ENCODE data around the gene YBX2. TPM values are rescaled to one million over a fixed set of nuclear protein-coding genes. Genes with fewer than 3 reads are reported as not detected.
"Not testable (repeated sequence)": the region's sequence is repeated elsewhere in the genome, so short reads cannot be mapped to it uniquely, and the experiment has no call there.

The YBX2 gene
- total RNA-seq = 0.81 TPM

DNA sequence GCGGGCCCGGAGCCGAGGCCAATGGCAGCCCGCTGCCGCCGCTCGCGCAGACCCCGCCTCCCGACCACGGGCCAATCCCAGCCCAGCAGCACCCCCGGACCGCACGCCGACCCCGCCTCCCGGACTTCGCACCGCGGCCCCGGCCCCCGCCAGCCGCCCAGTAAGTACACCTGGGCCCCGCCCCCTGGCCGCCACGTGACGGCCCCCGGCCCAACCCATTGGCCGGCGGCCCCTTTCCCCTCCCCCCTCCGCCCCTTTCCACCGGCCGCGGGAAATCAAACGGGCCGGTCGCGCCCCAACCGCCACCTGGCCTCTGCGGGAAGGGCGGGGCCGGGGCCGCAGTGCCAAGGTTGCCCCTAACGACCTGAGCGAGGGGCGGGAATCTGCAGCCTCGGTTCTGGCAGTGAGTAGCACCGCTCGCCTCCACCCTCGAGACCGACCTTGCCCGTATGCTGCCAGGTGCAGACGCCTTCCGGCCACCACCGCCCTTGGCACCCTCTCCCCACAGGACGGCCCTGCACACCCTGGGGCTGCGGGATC is at the start of gene YBX2:
Gene YBX2 (minus strand): TSS at position 26 of the 540 bp plus-strand sequence. CDS start 139 bp downstream, outside the sequence.
- DNase-seq (ENCODE audit: low spot score) (peak; percentile 85), ATAC-seq (peak; percentile 80)

DNA sequence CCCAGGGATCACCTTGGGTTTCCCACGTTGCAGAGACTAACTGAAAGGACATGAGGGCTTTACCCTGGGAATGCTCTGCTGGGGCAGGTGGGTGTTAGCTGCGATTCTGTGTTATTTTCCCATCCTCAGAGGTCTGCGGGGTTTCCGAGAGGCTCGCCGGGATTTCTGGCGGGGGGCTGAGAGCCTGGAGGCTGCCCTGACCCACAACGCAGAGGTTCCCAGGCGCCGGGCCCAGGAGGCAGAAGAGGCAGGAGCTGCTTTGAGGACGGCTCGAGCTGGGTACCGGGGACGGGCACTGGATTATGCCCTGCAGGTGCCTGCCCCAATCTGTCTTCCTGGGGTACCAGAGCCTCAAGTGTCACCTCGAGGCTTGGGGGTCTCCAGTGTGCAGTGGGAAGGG is 48.8 kb upstream of the YBX2 start:
- ATAC-seq = no peak

DNA sequence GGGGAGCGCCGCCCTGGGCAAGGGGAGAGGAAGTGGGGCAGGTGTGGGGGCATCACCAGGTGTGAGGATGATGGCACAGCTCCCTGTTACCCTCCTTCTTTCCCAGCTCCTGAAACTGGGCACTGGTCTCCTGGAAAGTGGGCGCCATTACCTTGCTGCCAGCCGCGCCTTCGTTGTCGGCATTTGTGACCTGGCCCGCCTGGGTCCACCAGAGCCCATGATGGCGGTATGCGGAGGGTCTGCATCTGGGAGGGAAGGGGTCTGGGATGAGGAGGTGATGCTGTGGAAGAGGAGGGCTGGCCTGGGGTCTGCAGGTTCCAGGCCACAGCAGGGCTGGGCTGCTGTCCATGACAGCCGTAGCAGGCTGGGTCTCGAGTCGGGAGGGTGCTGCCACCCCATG is 47.4 kb upstream of the YBX2 start:
- DNase-seq (ENCODE audit: low spot score) (no peak), ATAC-seq (no peak)

More for the DNA sequence above, 48.8 kb upstream of the YBX2 start:
- DNase-seq (ENCODE audit: low spot score) = no peak

DNA sequence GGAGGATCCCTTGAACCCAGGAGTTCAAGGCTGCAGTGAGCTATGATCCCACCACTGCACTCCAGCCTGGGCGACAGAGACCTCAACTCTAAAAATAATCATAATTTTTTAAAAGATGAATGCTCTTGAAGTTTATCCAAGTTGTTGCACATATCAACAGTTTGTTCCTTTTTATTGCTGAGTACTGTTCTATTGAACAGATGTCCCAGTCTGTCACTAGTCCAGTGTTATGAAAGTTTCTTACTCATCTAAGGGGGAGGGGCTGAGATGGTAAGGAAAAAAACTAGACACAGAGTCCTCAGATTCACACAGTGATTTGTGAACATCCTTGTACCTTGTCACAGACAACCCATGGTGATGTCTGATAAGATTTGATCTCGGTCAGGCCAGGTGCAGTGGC is 45.7 kb upstream of the YBX2 start:
- ATAC-seq (no peak), DNase-seq (ENCODE audit: low spot score) (no peak)

DNA sequence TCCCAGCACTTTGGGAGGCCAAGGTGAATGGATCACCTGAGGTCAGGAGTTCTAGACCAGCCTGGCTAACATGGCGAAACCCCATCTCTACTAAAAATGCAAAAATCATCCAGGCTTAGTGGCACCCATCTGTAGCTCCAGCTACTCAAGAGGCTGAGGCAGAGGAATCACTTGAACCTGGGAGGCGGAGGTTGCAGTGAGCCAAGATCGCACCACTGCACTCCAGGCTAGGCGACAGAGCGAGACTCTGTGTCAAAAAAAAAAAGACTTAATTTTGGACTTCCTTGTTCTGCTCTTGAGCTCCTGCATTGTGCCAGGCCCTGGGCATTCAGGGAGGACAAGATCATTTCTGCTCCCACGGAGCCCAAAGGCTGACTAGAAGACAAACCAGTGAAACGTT is 43.2 kb upstream of the YBX2 start:
- ATAC-seq; DNase-seq (ENCODE audit: low spot score): not testable (repeated sequence)

DNA sequence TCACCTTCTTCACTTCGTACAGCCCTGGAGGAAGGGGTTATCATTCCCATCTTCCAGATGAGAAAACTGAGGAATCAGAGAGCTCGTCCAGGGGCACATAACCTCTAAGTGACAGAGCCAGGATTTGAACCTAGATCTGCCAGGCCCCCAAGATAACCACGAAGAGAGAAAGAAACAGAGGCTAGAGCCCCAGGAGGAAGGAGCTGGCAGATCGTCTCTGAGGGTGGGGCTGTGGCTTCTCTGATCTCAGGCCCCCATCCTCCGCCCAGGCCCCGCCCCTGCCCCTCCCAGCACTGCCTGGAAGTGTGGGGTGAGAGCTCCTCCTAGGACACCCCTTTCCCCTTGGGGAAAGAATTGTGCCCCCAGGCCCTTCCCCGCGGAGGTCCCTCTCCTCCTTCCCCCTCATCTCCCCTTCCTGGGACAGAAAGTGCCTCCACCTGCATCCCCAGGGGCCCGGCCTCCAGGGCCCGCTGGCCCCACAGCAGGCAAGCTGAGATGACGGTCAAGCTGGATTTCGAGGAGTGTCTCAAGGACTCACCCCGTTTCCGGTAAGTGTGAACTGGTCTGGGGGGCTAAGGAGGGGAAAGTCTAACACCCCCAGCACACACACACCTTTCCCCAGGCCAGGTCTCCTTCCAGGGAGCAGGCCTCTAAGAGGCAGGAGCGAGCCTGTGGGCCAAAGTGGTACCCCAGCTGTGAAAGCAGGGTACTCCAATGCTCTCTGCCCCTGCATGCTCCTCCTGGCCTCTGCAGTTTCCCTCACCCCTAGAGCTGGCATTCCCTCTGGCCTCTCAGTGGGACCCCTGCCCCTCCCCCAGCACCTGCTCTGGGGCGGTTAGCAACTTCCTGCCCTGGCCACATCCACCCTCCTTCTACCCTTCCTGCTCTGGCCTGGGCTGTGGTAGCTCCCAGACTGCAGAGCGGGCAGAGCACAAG is 42.1 kb upstream of the YBX2 start, which contains the start of gene ACAP1:
Gene ACAP1 (plus strand): TSS at position 290 of the 936 bp plus-strand sequence. CDS start 206 bp downstream, at position 496.
- DNase-seq (ENCODE audit: low spot score) = peak; percentile 50
- ATAC-seq = peak; percentile 26

DNA sequence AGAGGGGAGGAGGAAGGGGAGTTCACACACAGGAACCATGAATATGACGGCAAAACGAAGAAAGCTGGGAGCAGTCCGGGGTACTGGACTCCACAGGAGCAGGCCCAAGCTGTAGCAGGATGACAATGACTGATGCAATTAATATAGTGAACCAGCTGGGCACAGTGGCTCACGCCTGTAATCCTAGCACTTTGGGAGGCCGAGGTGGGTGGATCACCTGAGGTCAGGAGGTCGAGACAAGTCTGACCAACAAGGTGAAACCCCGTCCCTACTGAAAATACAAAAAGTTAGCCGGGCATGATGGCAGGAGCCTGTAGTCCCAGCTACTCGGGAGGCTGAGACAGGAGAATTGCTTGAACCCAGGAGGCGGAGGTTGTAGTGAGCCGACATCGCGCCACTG is 41.3 kb upstream of the YBX2 start:
- ATAC-seq; DNase-seq (ENCODE audit: low spot score): not testable (repeated sequence)

DNA sequence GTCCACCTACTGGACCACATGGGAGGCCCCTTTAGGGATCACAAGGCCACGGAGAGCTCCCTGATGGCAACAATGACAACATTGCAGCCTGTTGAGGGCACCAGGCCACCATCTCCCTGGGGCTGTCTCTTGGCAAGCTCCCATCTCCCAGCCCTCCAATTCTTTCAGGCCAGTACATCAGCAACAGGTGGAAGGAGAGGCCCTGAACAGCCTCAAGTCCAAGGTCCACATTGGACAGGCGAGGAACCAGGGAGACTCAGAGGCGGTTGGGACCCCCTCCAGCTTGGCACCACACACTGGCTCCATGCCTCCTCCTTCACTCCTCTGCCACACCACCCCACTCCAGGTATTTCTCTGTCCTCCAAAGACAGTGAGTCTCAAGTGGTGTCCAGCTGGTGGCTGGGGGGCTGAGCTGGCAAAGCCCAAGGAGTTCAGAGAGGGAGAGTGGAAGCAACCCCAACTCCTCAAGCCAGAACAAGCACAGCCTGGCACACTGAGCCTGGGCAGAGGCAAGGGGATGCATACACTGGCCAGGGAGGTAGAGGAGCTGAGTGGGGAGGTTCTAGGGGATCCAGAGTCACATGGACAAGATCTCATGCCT is 40.6 kb upstream of the YBX2 start:
- DNase-seq (ENCODE audit: low spot score) (no peak), ATAC-seq (no peak)

DNA sequence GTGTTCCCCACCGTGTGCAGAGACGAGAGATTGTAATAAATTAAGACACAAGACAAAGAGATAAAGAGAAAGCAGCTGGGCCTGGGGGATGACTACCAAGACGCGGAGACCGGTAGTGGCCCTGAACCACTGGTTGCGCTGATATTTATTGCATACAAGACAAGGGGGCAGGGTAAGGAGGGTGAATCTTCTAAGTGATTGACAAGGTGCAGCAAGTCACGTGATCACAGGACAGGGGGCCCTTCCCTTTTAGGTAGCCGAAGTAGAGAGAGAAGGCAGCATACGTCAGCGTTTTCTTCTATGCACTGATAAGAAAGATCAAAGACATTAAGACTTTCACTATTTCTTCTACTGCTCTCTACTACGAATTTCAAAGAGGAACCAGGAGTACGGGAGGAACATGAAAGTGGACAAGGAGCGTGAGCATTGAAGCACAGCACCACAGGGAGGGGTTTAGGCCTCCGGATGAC is 38.2 kb upstream of the YBX2 start:
- DNase-seq (ENCODE audit: low spot score); ATAC-seq: not testable (repeated sequence)

DNA sequence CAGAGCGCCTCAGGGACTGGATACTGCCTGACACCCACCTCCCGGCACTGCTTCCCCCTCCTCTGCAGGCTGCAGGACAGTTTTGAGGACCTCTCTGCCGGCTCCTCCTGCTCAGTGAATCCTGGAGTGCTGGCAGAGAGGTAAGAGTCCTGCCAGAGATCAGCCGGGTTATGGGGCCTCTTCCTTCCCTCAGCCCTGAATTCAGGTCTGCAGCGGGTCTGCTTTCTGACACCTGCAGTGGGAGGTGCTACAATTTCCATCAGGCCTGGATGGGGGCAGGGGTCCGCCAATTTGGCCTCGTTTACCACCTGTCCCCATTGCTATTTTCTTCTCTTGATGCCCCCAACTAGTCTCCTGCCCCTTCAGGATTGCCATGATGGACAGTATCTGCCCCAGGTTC is 37.7 kb upstream of the YBX2 start:
- ATAC-seq (no peak), DNase-seq (ENCODE audit: low spot score) (no peak)

DNA sequence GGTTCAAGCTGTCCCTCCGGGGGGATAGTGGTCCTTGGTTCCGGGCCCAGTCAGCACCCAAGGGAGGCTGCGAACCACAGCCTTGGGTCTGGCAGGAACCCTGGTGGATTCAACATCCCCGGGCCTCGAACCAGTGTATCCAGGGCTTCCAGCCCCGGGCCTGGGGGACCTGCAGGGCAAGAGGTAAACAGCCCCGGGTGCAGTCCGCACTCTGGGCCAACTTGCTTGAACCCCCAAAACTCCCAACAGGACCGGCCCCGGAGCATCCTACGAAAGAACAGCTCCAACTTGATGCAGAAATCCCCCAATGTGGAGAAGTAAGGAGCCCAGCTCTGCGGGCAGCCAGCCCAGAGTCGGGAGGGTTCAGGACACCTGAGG is 36.2 kb upstream of the YBX2 start:
- DNase-seq (ENCODE audit: low spot score) = no peak
- ATAC-seq = no peak

DNA sequence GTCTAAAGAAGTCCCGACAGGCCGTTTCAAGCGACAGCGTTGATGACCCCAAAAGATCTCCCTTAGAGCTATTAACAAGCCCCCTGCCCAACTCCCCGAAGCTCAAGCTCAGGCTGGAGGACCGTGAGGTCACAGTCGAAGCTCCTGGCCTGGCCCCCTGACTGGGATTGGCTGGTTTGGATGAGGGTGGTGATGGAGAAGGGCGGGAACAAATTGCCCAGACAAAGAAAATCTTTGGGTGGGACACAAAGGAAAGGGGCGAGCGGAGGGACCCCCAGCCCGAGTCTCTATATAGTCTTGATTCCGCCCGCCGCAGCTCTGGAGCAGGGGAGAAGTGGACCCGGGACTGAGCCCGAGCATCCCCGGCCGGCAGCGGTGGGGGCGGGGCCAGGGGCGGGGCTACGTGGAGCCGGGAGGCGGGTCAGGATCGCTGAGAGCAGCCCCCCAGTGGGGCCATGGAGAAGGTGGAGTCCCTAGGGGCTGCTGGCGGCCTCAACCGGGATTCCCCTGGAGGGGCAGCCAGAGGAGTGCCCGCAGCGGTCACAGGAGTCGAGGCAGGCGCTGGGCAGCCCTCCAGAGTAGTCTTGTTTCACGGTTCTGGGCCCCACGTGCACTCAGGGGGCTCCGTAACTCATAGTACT is 35.7 kb upstream of the YBX2 start:
- ATAC-seq (peak; percentile 60), DNase-seq (ENCODE audit: low spot score) (peak; percentile 75)

DNA sequence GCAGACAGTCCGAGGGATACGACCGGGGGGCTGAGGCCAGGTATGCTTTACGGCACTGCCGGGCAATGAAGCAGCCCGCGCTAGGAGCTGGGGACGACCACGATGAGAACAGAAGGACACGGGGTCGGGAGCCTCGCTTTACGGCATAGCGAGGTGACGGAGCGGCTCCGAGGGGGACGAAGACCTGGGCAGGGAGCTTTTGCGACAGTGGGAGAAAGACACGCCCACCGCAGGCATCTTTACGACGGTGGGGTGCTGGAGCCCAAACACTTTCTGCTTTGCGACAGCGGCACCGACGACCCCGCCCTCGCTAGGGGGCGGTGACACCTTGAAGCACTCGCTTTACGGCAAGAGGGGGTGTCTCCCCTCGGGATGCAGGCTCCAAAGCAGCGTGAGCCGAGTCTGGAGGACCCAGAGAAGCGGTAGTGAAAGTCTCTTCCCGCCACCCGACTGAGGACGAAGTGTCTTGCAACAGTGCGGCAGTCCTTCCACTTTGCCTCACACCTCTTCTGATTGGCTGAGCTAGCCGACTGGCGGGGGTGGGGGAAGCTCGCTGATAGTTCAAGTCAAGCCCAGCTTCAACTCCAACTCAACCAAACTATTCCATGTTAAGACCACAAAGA is 35.0 kb upstream of the YBX2 start:
- DNase-seq (ENCODE audit: low spot score) (peak; percentile 98), ATAC-seq (peak; percentile 88)

DNA sequence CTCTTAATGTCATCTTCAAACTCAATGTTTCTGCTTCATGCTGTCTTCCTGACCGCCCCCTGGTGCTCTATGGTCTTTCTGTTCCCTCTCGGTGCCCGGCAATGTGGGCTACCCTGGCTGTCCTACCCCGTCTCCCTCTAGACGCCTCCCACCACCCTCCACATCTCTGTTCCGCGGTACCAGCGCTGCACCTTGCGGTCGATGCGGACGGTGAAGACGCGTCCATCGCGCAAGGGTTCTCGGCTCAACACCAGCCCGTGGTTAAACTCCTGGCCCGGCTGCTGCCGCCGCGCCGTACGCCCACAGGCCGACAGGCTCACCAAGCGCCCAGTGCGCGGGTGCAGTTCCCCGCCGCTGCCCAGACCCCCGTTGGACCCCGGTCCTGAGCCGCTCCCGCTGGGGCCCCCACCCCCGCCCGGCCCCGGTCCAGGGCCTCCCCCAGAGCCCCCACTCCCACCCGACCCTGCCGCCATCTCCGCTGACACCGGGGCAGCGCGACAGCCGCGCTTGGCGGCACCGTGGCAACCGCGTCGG is 34.5 kb upstream of the YBX2 start, which contains the start of gene NEURL4:
Gene NEURL4 (minus strand): TSS at position 496 of the 534 bp plus-strand sequence. CDS start 23 bp downstream, at position 473.
- peak; percentile 27 for ATAC-seq
- DNase-seq (ENCODE audit: low spot score) = no peak

DNA sequence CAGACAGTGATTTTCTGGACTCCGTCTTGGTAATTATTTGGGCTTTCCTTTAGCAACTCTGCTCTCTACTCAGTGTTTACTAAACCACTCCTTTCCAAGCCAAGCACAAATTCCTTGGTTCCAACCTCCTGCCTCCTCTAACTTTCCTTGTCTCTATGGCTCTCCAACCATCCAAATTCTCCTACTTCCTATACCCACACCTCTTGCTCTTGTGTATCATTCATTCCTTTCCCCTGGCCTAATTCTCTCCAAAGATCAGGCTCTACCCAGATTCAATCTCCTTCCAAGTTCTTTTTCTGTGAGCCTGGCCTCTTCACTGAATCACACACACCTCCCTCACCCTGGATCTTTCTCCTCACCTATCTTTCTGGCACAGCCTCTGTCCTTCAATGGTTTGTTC is 33.6 kb upstream of the YBX2 start:
- no peak for ATAC-seq
- no peak for DNase-seq (ENCODE audit: low spot score)

DNA sequence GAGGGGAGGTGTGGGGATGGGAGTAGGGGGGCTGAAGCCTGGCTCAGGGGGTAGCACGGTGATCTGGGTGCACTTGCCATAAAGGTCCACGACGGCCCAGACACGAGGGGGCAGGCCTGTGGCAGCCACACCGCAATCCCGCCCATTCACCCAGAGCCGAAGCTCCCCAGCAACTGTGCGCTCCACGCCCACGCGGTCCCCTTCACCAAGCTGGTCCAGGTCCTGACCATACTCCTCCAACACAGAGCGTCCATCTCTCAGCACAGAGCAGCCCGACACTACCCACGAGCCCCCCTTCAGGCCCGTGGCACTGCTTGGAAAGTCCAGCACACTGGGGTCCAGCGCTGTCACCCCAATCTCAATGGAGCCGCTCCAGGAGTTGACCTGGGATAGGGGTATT is 33.1 kb upstream of the YBX2 start:
- no peak for DNase-seq (ENCODE audit: low spot score)
- no peak for ATAC-seq

DNA sequence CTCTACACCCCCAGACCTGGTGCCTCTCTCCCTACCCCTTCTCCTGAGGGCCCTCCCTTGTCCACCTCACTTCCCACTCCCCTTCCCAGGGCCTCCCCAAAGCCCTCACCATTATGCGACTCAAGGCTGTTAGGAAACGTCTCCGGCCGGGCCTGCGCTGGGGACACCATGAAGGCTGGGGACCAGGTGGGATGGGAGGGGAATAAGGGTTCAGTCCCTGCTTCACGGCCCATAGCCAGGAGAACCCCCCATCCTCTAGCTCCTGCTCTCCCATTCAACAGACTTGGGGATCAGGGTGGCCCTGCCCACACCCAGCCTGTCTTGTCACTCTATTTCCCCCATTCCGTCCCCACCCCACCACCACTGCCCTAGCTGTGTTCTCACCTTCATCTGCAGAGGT is 32.6 kb upstream of the YBX2 start:
- ATAC-seq = no peak

DNA sequence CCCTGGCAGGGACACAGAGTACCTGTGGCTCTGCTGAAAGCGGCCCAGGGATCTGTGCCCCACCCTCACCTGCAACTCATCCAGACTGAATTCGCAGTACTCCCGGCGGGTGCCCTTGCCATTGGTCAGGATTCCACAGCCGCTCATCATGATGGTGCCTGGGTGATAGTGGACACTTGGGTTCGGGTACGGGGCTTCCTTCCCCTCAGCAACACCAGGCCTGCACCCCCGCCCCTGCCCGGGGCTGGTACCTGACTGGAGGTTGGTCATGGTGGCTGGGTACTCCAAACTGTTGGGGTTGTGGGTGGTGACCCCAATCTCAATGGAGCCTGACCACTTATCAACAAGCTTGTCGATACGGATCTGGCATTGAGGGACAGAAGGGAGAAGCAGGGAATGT is 31.7 kb upstream of the YBX2 start:
- DNase-seq (ENCODE audit: low spot score) (no peak), ATAC-seq (no peak)

More for the DNA sequence above, 32.6 kb upstream of the YBX2 start:
- DNase-seq (ENCODE audit: low spot score) = no peak

DNA sequence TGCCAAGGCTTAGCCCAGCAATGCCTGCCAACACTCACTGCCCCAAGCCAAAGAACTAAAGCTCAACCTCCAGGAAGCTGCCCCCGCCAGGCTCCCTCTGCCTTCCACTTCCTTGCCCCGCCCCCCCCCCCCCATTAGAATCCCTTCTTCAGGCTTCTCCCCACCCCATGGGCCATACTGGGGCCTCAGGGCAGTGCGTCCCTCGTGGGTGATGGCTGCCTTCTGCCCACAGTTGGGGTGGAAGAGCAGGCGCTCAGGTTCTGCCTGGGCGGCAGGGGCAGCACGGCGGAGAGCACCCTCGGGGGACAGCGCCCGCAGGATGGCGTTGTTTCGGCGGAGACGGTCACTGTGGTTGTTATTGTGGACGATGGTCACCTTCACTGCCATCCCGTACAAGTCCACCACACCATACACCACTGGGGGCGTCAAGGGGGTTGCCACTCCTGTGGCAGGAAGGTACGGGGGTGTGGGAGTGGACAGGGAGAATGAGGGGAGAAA is 30.6 kb upstream of the YBX2 start:
- DNase-seq (ENCODE audit: low spot score) (no peak), ATAC-seq (no peak)

DNA sequence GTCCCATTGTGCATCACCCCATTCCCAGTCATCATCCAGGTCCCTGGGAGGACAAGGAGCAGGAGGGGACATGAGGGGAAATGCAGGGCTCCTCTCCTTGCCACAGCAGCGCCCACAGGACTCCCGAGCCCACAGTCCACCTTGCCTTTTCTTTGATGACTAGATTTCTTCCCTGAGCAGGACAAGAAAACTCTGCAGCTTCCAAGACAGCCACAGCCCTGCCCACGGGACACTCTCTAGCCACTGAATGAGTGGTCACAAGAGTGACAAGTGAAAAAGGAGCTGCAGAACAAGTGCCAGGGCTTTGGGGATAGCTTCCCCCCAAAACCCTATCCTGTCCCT is 30.0 kb upstream of the YBX2 start:
- no peak for ATAC-seq
- no peak for DNase-seq (ENCODE audit: low spot score)

Measured in left lobe of liver (tissue), 2 donors.